ENCODE measurements around the gene ANKRD44.
A peak's percentile ranks its signal among the peaks of the same experiment; 100 is the strongest.

The ANKRD44 gene

DNA sequence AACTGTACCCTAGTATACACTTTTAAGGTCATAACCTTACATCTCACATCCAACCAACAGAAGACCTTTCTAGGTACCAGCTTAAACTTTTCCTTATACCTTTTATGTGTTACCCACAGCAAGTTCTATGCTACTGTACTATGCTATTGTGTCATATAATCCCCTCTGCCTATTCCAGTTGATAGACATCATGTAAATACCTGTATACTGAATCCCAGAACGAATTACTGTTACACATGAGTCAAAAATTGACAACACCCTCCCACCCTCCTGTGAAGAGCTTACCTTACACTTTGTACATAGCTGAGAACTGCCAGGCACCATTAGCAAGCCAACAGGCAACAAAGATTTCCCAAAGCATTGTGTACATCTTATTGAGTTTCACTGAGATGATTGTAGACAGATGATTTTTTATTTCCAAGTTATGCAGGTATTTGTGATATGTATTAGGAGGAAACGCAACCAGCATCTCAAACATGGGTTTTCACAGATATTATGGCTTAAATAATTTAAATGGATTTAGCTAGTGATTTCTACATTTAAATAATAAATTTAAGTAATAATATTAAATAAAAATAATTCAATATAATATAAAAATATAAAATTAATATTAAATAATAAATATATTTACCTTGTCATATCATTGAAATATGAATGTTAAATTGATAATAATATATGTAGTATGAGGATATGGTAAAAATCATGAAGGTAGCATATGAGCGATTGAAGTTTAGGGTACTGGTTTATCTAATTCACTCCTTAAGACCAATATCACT is 43.0 kb upstream of the ANKRD44 start:
- Histone ChIP-seq H3K4me3 (ENCODE audit: low read depth, low read length, poor library complexity, severe bottlenecking) (peak overlapping the region; percentile 90), H3K9ac (ENCODE audit: low read length) (peak overlapping the region; percentile 23; the same call in 1 of the 2 replicates), H4K20me1 (ENCODE audit: insufficient read depth, low read length) (no peaks in the 10 kb centered on the region), H3K27ac (ENCODE audit: low read depth, low read length, poor library complexity, severe bottlenecking) (no peak overlapping the region), H2AFZ (ENCODE audit: low read length) (no peak overlapping the region), H3F3A (ENCODE audit: insufficient read depth, low read length) (no peaks in the 10 kb centered on the region), H3K9me3 (ENCODE audit: low read length) (no peaks in the 10 kb centered on the region), H3K36me3 (ENCODE audit: insufficient read depth, low read length) (peaks cover 55% of the 10 kb centered on the region), H3K27me3 (ENCODE audit: insufficient read depth, low read length) (no peaks in the 10 kb centered on the region), H3K4me1 (ENCODE audit: insufficient read depth, low read length, severe bottlenecking) (peaks cover 44% of the 10 kb centered on the region), H3K79me2 (ENCODE audit: insufficient read depth, low read length) (peaks cover 34% of the 10 kb centered on the region), H3K9me2 (ENCODE audit: low read depth, low read length) (no peaks in the 10 kb centered on the region), H3K4me2 (ENCODE audit: low read length) (peak overlapping the region; percentile 76)
- TF ChIP-seq, protein P1, sequence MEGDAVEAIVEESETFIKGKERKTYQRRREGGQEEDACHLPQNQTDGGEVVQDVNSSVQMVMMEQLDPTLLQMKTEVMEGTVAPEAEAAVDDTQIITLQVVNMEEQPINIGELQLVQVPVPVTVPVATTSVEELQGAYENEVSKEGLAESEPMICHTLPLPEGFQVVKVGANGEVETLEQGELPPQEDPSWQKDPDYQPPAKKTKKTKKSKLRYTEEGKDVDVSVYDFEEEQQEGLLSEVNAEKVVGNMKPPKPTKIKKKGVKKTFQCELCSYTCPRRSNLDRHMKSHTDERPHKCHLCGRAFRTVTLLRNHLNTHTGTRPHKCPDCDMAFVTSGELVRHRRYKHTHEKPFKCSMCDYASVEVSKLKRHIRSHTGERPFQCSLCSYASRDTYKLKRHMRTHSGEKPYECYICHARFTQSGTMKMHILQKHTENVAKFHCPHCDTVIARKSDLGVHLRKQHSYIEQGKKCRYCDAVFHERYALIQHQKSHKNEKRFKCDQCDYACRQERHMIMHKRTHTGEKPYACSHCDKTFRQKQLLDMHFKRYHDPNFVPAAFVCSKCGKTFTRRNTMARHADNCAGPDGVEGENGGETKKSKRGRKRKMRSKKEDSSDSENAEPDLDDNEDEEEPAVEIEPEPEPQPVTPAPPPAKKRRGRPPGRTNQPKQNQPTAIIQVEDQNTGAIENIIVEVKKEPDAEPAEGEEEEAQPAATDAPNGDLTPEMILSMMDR (IDR thresholded peaks at IDR 0.05; ENCODE audit: low read length), result no peak
- TF ChIP-seq EZH2 (IDR thresholded peaks at IDR 0.05; ENCODE audit: borderline replicate concordance, low read length), result no peak

DNA sequence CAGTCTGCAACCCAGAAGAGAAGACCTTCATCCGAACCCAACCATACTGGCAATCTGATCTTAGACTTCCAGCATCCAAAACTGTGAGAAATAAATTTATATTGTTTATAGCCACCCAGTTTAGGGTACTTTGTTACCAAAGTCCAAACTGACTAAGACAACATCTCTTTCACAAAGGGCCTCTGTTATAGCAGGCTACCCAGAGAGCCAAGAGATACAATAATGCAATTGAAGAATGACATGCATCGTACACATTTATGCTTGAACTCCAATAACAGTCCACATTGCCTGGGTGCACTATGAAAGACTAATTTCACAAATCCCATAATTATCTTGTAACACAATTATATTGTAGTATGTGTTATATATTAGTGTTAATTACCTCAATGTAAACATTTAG is 39.1 kb upstream of the ANKRD44 start:
- Histone ChIP-seq H3K27ac (ENCODE audit: low read depth, low read length, poor library complexity, severe bottlenecking) (no peak overlapping the region), H3K9ac (ENCODE audit: low read length) (no peak overlapping the region), H2AFZ (ENCODE audit: low read length) (no peak overlapping the region), H3K79me2 (ENCODE audit: insufficient read depth, low read length) (peaks cover 30% of the 10 kb centered on the region), H3K27me3 (ENCODE audit: insufficient read depth, low read length) (no peaks in the 10 kb centered on the region), H3F3A (ENCODE audit: insufficient read depth, low read length) (no peaks in the 10 kb centered on the region), H3K36me3 (ENCODE audit: insufficient read depth, low read length) (peaks cover 94% of the 10 kb centered on the region), H3K9me2 (ENCODE audit: low read depth, low read length) (no peaks in the 10 kb centered on the region), H3K9me3 (ENCODE audit: low read length) (no peaks in the 10 kb centered on the region), H3K4me2 (ENCODE audit: low read length) (no peak overlapping the region), H3K4me3 (ENCODE audit: low read depth, low read length, poor library complexity, severe bottlenecking) (no peak overlapping the region), H4K20me1 (ENCODE audit: insufficient read depth, low read length) (no peaks in the 10 kb centered on the region), H3K4me1 (ENCODE audit: insufficient read depth, low read length, severe bottlenecking) (peaks cover 27% of the 10 kb centered on the region)
- TF ChIP-seq, protein P1 (IDR thresholded peaks at IDR 0.05; ENCODE audit: low read length), result no peak
- TF ChIP-seq EZH2 (IDR thresholded peaks at IDR 0.05; ENCODE audit: borderline replicate concordance, low read length), result no peak

DNA sequence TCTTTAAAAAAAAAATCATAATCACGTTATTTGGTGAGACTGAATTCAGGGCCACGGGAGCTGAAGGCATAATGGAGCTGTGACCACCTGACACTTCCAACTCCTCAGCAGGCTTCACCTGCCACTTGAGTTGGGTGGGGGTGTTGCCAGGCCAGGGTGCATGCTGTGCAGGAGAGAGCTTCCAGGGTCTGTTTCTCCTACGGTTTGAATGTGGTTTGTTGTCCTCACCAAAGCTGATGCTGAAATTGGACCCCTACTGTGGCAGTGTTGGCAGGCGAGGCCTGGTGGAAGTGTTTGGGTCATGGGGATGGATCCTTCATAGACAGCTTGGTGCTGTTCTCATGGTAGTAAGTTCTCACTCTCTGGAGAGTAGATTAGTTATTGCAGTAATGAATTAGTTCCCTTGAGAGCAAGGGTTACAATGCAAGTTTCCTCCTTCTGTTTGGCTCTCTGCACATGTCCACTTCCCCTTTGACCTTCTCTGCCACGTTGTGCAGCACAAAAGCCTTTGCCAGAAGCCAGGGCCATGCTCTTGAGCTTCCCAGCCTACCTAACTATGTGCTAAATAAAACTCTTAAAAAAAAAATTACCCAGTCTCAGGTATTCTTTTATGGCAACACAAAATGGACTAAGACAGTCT is 38.3 kb upstream of the ANKRD44 start:
- H3F3A ChIP-seq (ENCODE audit: insufficient read depth, low read length), result no peaks in the 10 kb centered on the region
- H3K27ac ChIP-seq (ENCODE audit: low read depth, low read length, poor library complexity, severe bottlenecking), result no peak overlapping the region
- peaks cover 18% of the 10 kb centered on the region for H3K4me1 ChIP-seq (ENCODE audit: insufficient read depth, low read length, severe bottlenecking)
- no peaks in the 10 kb centered on the region for H3K27me3 ChIP-seq (ENCODE audit: insufficient read depth, low read length)
- TF ChIP-seq, protein P1 (IDR thresholded peaks at IDR 0.05; ENCODE audit: low read length), result no peak
- TF ChIP-seq EZH2 (IDR thresholded peaks at IDR 0.05; ENCODE audit: borderline replicate concordance, low read length), result no peak
- H2AFZ ChIP-seq (ENCODE audit: low read length), result no peak overlapping the region
- H4K20me1 ChIP-seq (ENCODE audit: insufficient read depth, low read length), result no peaks in the 10 kb centered on the region
- no peaks in the 10 kb centered on the region for H3K9me3 ChIP-seq (ENCODE audit: low read length)
- H3K9ac ChIP-seq (ENCODE audit: low read length), result no peak overlapping the region
- H3K36me3 ChIP-seq (ENCODE audit: insufficient read depth, low read length), result peaks cover 96% of the 10 kb centered on the region
- H3K4me3 ChIP-seq (ENCODE audit: low read depth, low read length, poor library complexity, severe bottlenecking), result no peak overlapping the region
- no peaks in the 10 kb centered on the region for H3K9me2 ChIP-seq (ENCODE audit: low read depth, low read length)
- H3K79me2 ChIP-seq (ENCODE audit: insufficient read depth, low read length), result peaks cover 22% of the 10 kb centered on the region
- H3K4me2 ChIP-seq (ENCODE audit: low read length), result no peak overlapping the region
